ENCODE measurements around the gene STIM2.
"Not testable (repeated sequence)": the region's sequence is repeated elsewhere in the genome, so short reads cannot be mapped to it uniquely, and the experiment has no call there.

STIM2 gene

DNA sequence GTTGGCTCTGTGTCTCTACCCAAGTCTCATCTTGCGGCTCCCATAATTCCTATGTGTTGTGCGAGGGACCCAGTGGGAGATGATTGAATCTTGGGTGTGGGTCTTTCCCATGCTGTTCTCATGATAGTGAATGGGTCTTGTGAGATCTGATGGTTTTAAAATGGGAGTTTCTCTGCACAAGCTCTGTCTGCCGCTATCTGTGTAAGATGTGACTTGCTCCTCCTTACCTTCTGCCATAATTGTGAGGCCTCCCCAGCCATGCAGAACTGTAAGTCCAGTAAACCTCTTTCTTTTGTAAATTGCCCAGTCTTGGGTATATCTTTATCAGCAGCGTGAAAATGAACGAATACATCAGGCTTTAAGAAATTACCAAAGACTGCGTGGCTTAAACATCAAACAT, 31.2 kb downstream of the STIM2 start:
- no peak for TF ChIP-seq POLR2A (IDR thresholded peaks at IDR 0.05; ENCODE audit: low read depth, low read length)
- FAIRE-seq (no peak), DNase-seq (ENCODE audit: insufficient read length, low spot score) (no peak)

DNA sequence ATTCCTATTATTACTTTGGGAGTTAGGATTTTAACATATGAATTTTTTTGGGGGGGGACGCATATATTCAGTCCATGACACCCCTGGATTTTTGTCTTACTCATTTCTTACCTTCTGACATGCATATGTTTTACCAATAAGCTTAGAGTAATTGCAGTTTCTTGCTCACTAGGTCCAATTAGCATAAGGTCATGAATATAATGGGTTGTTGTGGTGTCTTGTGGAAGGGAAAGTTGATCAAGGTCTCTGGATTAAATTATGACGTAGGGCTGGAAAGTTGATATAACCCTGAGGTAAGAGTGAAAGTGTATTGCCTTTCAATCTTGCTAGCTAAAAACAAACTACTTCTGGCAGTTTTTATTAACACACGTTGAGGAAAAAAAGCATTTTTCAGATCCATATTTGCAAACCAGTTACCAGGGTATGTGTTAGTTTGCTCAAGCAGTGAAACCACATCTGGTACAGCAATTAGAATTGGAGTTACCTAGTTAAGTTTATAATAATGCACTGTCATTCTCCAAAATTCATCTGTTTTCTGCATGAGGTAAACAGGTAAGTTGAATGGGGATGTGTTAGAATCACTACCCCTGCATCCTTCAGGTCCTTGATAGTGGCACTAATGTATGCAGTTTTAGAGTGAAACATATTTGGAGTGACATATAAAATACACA, 32.0 kb downstream of the STIM2 start:
- no peak for FAIRE-seq

DNA sequence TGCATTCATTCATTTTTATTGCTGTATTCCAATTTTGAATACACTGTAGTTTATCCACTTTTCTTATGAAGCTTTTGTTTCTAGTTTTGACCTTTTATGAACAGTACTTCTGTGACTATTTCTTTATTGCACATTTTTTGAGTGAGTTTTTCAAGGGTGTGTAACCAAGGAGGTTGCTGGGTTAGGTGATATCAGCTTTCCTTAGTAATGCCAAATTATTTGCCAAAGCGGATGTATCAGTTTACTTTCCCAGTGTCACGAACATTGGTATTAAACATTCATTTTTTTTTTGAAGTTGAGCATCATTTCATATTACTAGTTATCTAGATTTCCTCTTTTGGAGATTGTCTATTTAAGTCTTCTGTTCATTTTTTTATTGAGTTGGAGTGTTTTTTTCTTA, 32.9 kb downstream of the STIM2 start:
- no peak for FAIRE-seq
- TF ChIP-seq POLR2A (IDR thresholded peaks at IDR 0.05; ENCODE audit: low read depth, low read length) = no peak
- DNase-seq (ENCODE audit: insufficient read length, low spot score) = no peak

More for the DNA sequence above, 32.0 kb downstream of the STIM2 start:
- no peak for DNase-seq (ENCODE audit: insufficient read length, low spot score)
- TF ChIP-seq POLR2A (IDR thresholded peaks at IDR 0.05; ENCODE audit: low read depth, low read length) = no peak

DNA sequence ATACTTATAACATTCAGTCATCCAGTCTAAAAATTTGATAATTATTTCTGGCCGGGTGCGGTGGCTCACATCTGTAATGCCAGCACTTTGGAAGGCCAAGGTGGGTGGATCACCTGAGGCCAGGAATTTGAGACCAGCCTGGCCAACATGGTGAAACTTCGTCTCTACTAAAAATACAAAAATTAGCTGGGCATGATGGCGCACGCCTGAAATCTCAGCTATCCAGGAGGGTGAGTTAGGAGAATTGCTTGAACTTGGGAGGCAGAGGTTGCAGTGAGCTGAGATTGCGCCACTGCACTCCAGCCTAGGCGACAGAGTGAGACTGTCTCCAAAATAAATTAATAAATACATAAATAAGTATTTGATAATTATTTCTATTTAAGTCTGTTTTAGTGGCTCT, 34.2 kb downstream of the STIM2 start:
- not testable (repeated sequence) for FAIRE-seq; DNase-seq (ENCODE audit: insufficient read length, low spot score)

DNA sequence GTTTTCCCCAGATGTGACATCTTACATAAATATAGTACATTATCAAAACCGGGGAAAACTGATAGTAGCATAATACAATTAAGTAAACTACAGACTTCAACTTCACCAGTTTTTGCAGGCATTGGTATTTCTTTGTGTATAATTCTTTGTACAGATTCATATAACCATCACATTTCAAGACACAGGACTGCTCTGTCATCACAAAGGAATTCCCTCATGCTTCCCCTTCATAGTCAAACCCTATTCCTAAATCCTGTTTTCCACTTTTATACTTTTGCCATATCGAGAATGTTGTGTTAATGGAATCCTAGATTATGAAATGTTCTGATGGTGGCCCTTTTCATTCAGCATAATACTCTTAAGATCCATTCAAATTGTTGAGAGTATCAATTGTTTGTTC, 36.0 kb downstream of the STIM2 start:
- DNase-seq (ENCODE audit: insufficient read length, low spot score) = no peak
- no peak for TF ChIP-seq POLR2A (IDR thresholded peaks at IDR 0.05; ENCODE audit: low read depth, low read length)
- FAIRE-seq = no peak

DNA sequence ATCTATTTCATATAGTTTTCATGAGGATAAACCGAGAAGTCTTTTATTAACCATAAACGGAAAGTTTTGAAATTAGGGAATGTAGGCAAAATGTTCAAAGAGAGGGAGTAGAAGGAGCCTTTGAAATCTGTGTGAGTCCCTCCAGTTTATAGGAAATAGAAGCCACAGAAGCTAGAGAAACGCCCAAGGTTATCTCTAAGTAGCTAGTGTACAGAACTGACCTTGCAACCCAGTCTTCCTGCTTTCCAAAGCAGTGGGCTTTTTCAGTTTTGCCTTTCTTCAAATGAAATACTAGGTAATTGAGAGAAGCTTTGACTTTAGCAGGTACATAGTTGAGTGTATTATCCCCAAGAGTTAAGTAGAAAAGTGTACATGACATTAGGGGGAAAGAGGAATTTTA, 39.4 kb downstream of the STIM2 start:
- FAIRE-seq (no peak), DNase-seq (ENCODE audit: insufficient read length, low spot score) (no peak)
- TF ChIP-seq POLR2A (IDR thresholded peaks at IDR 0.05; ENCODE audit: low read depth, low read length) = no peak

DNA sequence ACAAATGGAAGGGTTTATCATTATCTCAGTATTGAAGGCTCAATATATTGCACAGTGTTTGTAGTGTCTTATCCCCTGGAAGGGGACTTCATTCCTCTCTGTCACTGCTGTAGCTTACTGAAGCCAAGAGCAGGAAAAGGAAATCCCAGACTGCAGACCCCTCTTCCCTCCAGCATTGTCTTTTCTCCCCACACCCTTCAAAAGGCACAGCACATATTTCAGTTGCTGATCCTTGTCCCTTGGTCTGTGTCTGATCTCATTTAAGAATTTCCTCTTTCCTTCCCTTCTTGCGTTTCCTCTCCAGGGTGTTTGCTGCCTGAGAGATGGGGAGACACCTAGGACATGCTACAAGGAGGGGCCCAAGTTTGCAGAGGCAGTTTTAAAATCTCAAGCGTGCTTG, 40.1 kb downstream of the STIM2 start:
- TF ChIP-seq POLR2A (IDR thresholded peaks at IDR 0.05; ENCODE audit: low read depth, low read length) = no peak
- no peak for DNase-seq (ENCODE audit: insufficient read length, low spot score)
- no peak for FAIRE-seq

DNA sequence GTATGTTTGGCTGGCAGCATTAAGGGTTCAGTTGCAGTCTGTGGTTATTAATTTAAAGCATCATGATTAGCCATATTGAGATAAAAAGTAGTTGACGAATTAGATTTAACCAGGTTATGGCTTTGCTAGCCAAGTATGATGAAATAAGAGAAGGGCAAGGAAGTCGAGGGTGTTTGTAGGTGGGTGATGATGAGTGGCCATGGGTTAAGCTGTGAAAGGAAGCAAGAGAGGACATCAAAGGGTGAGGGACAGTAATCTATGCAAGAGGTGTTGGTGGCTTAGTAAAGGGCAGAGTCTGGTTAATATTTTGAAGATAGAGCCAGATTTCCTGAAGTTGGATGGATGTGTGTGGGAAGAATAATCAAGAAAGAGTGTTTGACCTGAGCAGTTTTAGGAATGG, 44.5 kb downstream of the STIM2 start:
- FAIRE-seq = no peak
- no peak for TF ChIP-seq POLR2A (IDR thresholded peaks at IDR 0.05; ENCODE audit: low read depth, low read length)

DNA sequence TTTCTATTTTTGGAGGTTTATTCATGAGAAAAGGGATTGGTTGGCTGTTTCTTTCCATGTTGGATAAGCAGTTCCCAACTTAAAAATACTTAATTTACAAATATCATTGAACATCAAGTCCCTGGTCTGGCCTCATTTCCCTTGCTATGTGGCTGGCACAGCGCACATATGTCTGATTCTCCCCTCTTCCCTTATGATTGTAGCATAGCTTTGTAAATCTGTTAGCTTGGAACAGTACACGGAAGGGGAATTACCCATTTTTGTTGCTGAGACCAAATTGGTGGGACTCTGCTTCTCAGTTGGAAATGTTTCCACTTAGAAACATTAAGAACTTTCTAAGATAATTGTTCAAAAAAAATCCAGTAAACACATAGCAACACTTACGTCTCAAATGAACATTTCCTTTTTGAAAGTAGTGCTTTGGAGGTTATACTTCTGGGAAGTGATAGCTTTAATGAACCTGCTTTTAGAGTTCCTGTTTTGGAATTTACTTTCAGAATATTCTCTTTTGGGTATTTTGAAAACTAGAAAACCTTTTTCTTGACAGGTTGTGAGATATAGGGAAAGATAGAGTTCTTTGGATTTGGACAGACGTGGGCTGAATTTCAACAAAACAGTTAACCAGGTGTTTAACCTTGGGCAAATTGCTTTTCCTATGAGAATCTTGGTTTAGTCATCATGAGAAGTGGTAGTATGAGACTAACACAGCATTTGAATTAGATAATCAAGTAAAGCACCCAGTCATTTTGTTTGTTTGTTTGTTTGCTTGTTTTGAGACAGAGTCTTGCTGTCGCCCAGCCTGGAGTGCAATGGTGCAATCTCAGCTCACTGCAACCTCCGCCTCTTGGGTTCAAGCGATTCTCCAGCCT, 47.3 kb downstream of the STIM2 start:
- DNase-seq (ENCODE audit: insufficient read length, low spot score) (no peak), FAIRE-seq (no peak)
- no peak for TF ChIP-seq POLR2A (IDR thresholded peaks at IDR 0.05; ENCODE audit: low read depth, low read length)

More for the DNA sequence above, 44.5 kb downstream of the STIM2 start:
- DNase-seq (ENCODE audit: insufficient read length, low spot score) = no peak

DNA sequence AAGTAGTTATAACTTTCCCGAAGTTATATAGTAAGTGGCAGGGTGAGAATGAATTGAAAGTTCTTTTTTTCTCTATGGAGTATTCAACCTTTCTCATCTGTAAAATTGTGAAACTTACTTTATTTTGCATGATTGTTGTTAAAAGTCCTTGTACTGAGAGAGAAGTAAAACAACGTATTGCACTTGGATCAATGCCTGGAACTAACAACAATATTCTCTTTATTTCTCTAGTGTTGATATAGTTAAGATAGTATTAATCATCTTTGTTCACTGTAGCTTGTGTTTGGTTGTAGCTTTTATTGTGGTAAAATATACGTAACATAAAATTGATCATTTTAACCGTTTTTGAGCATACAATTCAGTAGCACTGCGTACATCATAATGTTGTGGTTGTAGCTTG, 48.7 kb downstream of the STIM2 start:
- no peak for TF ChIP-seq POLR2A (IDR thresholded peaks at IDR 0.05; ENCODE audit: low read depth, low read length)
- FAIRE-seq (no peak), DNase-seq (ENCODE audit: insufficient read length, low spot score) (no peak)

DNA sequence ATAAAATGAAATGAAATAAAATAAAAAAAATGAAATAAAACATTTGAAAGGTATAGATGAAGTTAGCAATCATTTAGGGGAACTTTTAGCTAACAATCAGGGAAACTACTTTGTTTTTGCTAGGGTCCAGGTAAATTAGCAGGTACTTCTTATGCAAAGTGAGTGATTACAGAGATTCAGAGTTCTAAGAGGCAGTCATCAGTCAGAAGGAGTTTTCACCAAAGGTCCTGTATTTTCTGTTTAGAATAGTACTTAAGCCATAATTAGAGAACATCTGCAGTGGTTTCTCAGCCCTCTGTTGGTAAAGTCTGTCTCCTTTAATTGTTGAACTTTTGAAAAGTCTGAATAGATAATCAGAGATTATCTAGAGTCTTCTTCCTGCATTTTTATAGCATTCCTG, 50.6 kb downstream of the STIM2 start:
- no peak for TF ChIP-seq POLR2A (IDR thresholded peaks at IDR 0.05; ENCODE audit: low read depth, low read length)
- FAIRE-seq = no peak
- no peak for DNase-seq (ENCODE audit: insufficient read length, low spot score)

DNA sequence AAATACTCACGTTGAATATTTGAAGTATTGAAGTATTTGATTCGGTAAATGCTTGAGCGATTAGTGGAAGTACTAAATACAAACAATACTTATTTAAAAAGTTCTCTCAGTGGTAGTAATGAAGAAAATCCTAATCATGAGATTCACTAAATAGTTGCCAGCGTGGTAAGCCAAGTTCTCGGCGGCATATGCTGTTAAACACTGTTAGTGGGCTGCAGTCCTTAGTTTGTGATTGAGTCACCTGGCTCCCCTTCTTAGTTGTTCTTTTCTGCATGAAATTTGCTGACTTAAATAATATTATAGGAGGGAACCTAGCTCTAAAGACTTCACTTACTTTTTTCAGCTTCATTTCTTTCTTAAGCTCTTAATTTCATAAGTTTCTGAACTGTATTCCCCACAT, 51.4 kb downstream of the STIM2 start:
- no peak for TF ChIP-seq POLR2A (IDR thresholded peaks at IDR 0.05; ENCODE audit: low read depth, low read length)
- no peak for FAIRE-seq
- DNase-seq (ENCODE audit: insufficient read length, low spot score) = no peak

DNA sequence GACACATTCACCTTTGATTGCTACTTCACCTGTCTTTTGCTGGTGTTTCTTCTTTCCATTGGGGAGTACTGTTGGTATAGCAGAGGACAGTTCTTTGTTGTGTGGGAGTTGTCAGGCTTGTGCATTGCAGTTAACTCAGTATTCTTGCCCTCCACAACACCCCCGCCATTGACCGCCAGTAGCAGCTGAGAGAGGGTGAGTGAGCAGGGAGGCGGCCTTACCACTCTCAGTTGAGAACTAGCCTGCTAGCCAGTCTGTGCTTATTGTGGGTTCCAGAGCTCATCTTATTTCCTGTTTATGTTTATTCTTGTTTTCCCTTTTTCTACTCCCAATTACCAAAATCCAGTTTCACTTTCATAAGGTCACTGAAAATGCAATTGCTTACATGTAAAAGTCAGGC, 52.2 kb downstream of the STIM2 start:
- DNase-seq (ENCODE audit: insufficient read length, low spot score) (no peak), FAIRE-seq (no peak)
- TF ChIP-seq POLR2A (IDR thresholded peaks at IDR 0.05; ENCODE audit: low read depth, low read length) = no peak

DNA sequence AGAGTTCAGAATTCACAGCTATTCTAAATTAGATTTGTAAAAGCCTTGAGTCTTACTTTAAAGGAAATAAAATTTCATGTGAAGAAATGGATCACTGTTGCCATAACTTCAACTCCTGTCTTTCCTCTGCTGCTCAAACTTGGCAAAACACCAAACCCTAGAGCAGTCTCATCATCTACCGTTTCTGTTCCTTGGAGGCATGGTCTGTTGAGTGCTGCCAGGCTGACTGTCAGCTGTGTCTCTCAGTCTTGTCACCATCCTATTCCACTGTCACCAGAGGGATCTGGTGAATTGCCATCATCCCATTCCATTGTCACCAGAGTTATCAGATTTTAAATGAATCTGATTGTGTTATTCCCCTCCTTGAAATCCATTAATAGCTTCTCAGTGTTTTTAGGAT, 55.6 kb downstream of the STIM2 start:
- FAIRE-seq = no peak
- no peak for DNase-seq (ENCODE audit: insufficient read length, low spot score)
- TF ChIP-seq POLR2A (IDR thresholded peaks at IDR 0.05; ENCODE audit: low read depth, low read length) = no peak

DNA sequence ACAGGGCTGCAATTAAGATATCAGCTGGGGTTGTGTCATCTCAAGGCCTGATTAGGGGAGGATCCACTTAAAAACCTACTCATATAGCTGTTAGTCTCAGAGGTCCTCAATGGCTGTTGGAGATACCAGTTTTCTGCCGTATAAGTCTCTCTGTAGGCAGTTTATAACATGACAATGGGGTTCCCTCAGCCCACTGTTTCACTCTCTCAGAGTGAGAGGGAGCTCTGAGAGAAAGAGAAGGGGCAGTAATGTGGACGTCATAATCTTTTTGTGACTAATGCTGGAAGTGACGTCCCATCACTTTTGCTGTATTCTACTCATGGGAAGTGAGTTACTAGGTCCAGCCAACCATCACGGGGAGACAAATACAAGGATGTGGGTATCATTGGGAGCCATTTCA, 70.3 kb downstream of the STIM2 start:
- DNase-seq (ENCODE audit: insufficient read length, low spot score) (no peak), FAIRE-seq (no peak)
- TF ChIP-seq POLR2A (IDR thresholded peaks at IDR 0.05; ENCODE audit: low read depth, low read length) = no peak

All from H54 (cell line).